HK-2 (cell line): ENCODE measurements around the gene CELSR1.
A peak's percentile ranks its signal among the peaks of the same experiment; 100 is the strongest.

Source experiments
- DNase-seq: peaks from one replicate; pipeline ENCODE4 v3.0.0-alpha.2; 2018; ENCODE audit not compliant: unreplicated experiment

CELSR1 gene

DNA sequence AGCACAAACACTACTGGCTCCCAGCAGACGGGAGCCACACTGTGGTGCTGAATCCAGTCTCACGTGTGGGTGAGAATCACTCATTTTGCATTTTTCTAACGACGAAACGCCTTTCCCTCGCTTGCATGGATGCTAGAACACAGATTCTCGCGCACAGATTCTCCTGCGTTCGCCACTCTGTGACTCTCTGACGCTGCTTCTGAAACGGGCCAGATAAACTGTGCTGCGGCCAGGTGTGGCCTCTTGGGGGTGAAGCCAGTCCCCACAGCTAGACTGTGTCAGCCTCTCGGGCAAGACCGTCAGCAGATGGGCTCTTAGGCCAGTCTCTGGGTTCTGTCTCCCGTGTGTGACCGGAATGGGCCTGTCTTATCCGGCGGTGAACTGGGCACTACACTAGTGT lies 157.4 kb downstream of the CELSR1 start:
- DNase-seq = no peak

DNA sequence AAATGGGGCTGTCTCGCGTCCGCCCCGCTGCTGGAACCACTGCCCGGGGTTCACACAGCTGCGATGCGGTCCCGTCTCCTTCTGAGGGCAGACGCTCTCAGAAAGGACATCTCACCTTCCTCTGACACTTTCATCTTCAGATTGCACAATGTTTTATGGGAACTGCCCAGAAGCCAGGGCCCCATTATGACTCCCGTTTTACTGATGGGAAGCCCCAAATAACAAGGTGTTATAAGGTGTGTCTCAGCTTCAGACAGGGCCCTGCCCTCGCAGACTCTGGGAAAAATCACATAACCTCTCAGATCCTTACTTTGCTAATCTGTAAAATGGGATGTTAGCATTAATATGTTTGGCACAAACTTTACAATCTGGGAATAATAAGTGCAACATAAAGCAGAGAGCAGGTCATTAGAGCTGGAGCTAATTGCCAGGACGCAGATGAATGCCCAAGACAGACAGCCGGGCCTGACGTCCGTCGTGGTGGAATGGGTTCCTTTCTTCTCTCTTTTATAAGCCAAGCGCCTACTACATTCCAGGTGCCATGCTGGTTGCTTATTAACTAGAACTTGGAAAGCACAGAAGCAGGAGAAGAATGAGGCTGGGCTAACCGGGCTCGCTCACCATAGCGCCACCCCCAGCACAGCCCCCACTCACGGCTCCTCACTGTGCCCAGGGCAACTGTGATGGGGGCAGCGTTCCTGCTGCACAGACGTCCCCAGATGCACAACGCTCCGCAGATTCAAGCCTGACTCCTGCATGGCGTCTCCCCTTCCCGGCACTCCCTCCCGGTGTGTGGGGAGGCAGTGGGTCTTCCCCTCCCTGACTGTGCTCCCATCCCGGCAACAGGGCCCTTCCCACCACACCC lies 158.1 kb downstream of the CELSR1 start:
- DNase-seq = peak; percentile 48

DNA sequence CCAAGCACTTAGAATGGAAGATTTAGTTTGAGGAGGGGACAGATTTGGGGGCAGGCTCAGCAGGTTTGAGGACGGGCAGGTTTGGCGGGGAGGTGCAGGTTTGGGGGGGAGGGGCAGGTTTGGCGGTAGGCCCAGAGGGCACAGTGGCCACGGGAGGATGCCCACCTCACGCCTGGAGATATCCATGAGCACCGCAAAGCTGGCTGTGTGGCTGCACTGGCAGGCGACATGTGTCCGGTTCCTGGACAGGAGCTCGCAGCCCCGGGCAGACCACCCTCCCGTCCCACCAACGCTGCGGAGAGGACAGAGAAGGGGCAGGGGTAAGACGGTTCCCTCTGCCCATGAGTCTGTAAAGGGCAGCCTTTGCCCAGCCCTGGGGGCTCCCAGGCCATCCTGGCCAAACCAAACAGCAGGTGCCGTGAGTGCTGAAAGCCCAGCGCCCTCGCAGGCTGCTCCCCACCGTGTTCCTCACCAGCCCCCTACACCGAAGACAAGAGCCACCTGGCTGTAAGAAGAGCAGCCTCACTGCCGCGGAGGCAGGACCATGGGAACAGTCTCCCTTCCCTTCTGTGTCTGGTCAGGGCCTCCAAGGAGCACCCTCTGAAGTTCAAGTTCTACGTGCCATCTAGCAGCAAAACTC lies 158.9 kb downstream of the CELSR1 start:
- no peak for DNase-seq

DNA sequence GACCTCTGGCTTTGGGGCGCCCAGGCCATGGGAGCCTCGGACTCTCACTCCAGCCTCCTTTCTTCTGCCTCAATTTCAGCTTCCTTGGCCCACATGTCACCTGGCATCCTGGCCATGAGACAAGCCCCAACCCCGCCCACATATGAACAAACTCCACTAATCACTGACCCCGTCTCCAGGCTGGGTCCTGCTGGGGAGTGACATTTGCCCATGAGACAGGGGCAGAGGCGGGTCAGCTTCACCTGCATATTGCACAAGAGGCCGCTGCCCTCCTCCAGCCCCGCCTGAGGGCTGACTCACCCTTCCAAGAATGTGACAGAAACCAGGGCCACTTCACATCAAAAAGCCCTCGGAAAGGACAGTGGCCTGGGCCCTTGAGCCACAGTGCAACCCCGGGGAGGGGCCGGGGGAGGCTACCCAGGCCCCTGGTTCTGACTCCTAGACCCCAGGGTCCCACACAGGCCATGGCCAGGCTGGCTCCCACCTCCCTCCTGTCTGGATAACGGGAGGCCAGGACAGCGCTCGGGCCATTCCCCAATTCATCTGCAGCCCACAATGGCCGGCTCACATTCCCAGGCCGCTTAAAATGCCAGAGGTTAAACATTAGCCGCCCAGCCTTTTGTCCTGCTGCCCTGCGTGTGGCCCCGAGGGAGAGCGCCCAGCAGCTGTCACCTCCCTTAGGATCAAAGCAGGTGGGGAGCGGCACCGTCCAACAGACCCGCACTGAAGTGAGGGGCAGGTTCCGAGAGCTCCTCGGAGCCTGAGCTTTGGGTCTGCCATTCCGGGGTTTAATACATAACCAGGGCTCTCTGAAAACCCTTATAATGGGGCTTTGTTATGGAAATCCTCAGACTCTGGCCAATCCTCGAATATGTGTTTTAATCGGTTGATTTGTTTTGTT lies 159.6 kb downstream of the CELSR1 start:
- peak; percentile 85 for DNase-seq

DNA sequence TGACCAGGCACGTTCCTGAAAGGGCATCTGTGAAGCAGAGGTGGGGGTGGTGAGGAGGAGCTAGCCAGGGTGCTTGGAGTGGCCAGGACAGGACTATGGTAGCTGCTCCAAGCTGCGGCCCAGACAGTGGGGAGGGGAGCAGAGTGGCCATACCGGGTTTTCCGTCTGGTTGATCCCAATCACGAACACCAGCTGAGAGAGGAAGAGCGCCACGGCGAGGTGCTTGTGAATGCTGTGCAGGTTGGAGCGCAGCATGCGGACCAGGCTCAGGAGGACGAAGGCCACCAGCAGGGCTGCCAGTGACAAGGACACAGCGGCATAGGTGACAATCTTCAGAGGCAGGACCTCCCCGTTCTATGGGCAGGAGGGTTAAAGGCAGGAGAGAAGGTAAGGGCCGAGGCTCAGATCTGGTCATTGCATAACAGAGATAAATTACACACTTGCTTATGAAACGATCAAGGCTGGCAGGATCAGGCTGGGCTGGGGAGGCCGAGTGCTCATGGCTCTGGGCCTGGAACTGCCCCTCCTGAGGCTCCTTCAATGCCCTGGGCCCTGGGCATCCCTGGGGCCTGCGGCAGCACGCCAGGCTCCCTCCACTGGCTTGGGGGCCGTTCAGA lies 160.4 kb downstream of the CELSR1 start:
- no peak for DNase-seq

DNA sequence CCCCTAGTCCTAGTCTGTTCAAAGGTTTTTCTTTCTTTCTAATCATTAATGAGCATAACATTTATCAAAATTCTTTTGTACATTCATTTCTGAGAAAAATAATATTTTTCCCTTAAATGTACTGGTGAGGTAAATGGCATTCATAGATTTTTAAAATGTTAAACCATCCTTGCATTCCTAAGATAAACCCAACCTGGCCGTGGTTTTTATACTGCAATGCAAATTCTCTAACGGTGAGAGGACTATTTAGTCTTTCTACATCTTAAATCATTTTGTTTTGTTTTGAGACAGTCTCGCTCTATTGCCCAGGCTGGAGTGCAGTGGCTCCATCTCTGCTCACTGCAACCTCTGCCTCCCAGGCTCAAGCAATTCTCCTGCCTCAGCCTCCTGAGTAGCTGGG lies 161.3 kb downstream of the CELSR1 start:
- DNase-seq = no peak

DNA sequence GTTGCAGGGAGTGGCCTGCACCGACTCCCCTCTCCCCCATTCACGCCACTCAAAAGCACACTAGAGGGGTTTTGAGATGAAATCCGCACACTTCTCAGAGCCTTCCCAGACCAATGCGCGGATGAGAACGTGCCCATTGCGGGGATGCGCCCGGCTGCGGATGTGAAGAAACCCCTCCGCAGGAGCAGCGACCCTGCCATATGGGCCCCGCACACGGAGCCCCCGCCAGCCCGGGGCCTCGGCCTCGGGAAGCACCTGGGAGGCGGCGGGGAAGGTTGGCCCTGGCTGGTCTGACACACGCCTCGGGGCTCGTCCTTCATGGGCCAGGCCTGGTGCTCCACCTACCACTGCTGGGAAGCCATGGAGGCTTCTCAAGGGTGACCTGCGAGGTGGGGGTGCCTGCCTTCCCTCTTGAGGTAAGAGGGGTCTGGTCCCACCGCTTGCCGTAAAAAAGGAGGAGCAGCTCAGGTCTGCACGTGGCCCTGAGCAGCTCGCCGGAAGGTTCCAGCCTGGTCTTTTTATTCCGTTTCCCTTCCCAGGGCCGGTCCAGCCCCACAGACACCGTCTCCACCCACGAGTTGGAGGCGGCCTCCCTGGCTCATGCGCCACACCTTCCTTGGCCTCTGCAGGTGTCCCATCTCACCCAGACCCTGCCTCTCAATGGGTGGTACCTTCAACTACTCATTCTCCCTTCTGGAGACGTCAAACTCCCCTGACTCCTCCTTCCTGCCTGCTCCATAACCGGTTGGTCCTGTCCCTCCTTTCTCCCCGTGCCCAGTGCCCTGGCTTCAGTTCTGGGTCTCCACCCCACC lies 162.6 kb downstream of the CELSR1 start:
- DNase-seq = no peak

DNA sequence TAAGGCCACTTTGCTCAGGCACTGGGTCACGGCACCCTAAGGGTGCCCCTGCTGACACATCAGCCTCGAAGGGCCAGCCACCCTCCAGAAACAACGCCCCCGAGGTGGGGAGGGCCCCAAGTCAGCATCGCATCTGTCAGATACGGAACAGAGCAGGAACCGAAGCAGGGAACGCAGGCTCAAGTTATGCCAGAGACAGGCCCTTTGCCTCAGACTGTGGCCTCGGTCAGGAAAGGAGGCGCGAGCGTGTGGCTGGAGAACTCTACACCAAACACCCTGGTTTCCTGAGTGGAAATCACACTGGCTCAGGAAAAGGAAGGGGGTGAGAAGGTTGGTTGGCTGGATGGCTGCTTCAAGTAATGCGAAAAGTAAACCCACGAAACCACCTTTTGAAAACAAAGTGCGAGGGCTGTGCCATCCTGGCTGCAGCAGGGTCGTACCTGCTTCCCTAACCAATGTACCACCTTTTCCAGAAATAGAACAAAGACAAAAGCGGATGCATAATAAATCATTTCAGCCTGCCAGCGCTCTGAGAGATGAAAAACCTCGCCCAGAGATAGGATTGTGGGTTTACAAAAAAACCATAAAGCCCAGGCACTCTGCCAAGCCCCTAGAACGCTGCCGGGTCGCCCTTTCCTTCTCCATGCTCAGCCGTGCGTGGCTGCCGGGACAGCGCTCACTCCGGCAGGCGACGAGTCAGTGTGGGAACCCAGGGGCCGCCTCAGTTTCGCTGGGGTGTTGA lies 163.3 kb downstream of the CELSR1 start:
- DNase-seq = peak; percentile 80

DNA sequence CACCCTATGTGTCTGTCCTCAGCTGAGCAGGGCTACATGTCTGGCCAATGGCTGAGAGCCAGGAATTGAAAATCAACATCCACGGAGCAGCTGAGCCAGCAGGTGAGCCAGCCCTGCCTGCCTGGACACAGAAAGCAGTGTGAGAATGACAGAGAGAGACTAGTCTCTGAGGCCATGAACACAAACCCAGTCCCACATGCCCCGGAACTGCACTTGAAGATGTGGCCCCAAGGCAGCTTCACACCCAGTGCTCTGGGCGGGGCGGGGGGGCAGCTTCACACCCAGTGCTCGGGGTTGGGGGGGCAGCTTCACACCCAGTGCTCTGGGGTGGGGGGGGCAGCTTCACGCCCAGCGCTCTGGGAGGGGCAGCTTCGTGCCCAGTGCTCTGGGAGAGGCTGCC lies 164.3 kb downstream of the CELSR1 start:
- DNase-seq = no peak

DNA sequence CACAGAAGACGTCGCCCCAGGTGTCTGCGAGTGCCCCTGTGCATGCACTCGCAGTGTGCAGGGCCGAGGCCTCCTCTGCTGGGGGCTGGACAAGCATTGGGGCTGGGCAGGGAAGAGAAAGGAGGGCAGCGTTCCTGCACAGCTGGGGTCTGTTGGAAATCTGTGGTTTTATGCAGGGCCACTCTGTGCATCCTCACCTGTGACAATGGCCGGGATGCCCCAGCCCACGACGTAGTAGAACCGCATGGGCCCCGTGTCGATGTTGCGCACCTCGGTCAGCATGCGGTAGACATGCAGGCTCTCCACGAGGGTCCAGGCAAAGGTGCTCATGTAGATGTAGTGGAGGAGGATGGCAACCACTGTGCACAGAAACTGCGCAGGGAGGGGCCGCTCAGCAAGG lies 164.7 kb downstream of the CELSR1 start:
- no peak for DNase-seq

DNA sequence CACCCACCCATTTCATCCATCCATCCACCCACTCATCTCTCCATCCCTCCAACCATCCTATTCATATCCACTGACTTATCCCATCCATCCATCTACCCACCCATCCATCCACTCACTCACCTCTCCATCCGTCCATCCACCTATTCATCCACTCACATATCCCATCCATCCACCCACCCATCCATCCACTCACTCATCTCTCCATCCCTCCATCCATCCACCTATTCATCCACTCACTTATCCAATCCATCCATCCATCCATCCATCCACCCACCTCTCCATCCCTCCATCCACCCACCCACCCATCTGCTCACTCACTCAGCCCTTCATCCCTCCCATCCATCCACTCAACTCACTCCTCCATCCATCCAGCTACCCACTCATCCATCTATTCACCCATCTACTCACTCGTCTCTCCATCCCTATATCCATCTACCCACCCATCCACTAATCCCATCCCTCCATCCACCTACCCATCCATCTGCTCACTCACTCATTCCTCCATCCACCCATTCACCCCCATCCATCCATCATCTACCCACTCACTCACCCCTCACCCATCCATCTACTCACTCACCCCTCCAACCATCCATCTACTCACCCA lies 165.7 kb downstream of the CELSR1 start:
- no peak for DNase-seq

DNA sequence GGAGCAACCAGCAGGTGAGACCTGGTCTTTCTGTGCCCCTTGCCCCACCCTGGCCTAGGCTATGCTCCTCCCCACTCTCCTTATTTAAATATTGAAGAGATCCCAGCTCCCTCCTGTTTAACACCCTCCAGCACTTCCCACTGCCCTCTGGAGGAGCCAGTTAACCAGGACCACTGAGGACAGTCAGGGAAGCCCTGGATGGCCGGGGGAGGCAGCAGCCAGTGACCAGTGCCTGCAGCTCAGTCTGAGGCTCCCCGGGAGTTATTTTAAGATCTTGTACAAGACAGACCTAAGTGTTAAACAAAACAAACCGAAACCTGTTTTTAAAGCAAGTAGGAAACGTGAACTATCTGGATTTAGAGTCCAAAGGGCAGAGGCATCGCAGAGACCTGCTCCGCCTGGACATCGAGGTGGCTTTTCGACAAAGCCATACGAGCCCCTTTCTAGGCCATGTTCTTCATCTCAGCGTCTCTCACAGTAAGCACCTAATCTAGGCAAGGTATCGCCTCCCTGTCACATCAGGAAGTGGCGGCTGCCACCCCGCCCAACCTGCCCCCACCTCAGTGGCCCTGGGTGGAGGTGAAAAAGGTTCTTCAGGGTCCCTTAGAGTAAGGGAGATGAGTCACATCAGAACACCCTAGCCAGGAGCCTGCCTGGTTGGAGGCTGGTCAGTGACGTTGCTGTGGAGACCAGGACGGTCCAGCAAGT lies 166.7 kb downstream of the CELSR1 start:
- no peak for DNase-seq

DNA sequence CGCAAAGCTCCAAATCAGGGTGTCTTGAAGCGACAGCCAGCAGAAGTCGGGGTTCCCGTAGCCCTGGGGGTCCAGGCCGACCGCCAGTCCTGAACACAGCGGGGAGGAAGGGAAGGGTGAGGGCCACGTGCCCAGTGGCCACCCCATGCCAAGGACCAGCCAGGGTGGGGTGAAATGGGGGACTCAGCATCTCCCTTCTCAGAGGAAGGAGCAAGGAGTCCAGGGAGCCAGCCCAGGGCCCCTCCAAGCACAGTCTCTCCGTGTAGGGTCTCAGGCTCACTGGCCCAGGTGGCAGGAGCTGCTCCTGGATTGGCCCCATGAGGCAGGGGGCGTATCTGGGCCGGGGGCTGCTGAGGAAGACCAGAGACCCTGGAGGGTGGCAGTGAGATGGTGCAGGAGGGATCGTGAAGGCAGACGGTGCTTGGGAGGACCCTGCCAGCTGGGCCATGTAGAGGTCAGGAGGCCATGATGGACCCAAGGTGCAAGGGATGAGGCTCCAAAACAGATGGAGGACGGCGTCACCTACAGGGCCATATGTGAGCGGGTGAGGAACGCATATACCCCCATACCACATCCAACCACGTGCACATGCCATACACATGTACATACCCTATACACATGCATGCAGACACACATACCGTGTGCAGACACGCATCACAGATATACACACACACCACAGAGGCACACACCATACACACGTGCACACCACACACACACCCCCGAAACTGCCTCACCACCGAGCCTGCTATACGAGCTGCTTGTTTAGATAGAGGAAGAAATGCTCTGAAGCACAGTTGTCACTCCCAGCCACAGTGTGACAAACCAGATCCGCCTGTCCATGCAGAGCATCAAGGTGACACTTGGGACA lies 167.5 kb downstream of the CELSR1 start:
- DNase-seq = no peak

DNA sequence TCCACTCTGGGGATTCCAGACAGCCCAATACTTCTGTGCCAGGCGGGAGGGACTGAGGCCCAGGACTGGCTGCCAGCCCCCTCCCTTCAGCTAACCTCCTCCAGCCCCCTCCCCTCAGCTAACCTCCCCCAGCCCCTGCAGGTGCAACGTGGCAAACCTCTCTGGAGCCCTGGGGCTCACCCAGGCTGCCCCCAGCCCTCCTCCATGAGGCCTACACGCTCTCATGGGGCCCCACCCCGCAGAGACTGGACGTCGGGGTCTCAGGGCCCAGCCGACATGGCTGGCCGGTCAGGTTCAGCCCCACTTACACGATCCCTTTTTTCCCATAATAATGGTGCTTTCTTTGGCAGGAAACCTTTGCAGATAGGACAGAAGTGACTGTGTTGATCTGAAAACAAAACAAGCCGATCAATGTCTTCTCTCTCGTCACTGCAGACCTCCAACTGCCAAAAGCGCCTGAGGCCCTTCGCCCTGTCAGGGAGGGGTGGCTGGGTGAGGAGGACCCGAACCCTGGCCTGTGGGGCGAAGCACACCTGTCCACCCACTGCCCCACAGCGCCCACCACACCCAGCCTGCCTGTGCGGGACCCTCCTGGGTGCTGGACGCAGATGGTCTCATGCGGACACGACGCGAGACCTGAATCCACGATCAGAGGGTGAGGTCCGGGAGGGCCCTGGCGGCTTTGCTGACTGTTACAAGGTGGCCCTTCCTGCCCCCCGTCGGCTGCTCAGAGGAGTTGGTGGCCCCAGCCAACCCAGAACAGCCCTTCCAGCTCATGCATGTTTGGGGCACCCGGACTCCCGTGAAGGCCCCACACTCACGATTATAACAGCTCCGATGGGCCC lies 168.3 kb downstream of the CELSR1 start:
- no peak for DNase-seq

DNA sequence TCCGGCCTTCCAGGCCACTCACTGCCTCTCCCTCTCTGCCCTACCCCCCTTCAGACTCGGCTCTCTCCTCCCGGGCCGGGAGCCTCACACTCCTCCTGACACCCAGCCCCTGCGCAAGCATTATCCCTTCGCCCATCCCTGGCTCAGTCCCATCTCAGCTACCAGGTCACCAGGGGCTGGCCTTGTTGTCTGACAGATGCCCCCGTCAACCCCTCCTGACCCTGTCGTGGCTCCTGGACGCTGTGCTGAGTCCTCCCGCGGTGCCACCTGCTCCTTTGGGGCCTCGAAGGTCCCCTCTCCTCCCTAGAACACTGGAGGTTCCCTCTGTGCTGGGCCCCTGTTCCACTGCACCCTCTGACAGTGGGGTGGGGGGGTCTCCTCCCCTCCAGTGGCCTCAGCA lies 169.0 kb downstream of the CELSR1 start:
- DNase-seq = no peak

DNA sequence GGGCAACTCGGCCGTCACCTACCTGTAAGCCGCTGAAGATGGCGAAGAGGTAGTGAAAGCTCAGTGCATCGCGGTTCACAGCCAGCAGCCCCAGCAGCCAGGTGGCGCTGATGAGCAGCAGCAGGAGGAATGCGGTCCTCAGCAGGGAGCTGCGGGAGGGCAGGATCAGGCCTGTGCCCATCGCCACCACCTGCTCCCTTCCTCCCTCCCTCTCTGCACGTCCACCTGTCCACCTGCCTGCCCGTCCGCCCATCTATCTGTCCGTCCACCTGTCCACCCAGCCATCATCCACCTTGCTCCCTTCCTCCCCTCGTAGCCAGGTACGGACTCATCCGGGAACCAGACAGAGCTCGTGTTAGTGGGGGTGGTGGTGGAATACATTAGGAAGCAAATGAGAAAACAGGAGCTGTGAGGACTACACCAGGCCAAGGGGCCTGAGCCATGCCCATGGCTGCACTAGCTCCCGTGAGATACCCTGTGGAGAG lies 169.7 kb downstream of the CELSR1 start:
- DNase-seq = no peak
